Germinal center (tissue), 1 donor: ENCODE data around the gene HELZ.
"Not testable (repeated sequence)": the region's sequence is repeated elsewhere in the genome, so short reads cannot be mapped to it uniquely, and the experiment has no call there.

Experiments used
- DNase-seq: peaks from one replicate; pipeline ENCODE4 v3.0.0; 2012; ENCODE audit warnings: mixed read lengths, low spot score

Gene HELZ

DNA sequence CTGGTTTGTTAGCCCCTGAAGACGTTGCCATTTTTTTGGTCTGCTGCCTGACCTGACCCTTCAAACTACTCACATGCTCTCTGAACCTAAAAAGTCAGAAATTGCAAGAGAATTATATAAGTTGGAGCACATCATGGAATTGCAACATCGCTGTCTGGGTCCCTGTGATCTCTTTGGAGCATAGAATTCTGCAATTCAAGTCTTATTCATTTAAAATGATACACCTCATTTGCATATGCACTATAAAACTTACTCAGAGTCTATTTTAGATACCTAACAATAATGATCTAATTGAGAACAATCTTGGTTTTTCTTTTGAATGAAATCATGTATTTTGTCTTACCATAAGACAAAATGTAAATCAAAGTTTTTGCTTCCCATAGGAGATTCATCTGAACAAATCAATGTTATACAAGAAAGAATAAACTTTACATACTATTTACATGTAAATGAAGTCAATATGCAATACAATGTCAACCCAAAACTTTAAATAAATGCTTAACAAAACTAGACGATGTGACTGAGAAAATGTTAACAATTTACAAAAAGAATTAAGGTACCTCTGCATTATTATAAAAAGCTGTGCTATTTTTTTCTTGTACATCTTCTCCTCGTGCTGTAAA is 99.7 kb downstream of the HELZ start:
- DNase-seq: no peak

DNA sequence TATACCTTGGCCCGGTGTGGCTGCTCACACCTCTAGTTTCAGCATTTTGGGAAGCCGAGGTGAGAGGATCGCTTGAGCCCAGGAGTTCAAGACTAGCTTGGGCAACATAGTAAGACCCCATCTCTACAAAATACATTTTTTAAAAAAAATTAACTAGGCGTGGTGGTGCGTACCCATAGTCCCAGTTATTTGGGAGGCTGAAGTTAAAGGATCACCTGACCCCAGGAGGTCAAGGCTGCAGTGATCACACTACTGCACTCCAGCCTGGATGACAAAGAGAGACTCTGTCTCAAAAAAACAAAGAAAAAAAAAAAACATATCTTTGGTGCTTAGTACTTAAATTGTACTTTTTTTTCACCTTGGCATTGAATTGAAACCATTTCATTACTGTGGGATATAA is 101.7 kb downstream of the HELZ start:
- DNase-seq: no peak

- not testable (repeated sequence) for DNase-seq
Observed at GRCh38 chr17:67142030-67142429, 103.0 kb downstream of the HELZ start.

- DNase-seq: no peak
Observed at GRCh38 chr17:67139784-67140665, 105.0 kb downstream of the HELZ start.

DNA sequence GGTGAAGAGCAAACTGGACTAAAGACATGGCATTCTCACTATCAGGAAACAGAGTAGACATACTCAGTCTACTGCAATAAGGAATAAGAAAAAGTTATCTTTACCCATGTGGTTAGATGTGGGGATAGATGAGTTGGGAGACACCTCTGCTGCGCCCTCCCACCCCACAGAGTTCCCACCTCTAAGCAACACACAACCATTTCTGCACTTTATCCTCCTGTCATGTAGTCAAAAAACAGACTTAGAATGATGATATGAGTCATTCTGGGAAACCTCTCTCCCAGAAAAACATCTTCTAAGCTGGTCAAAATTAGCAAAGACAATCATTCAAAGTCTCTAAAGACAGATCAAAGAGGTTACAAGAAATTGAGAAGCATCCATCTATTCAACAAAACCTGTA is 105.7 kb downstream of the HELZ start:
- no peak for DNase-seq

GRCh38 chr17:67138392-67138791 is 106.6 kb downstream of the HELZ start:
- no peak for DNase-seq

- DNase-seq: no peak
Observed at GRCh38 chr17:67137860-67138259, 107.1 kb downstream of the HELZ start.

DNA sequence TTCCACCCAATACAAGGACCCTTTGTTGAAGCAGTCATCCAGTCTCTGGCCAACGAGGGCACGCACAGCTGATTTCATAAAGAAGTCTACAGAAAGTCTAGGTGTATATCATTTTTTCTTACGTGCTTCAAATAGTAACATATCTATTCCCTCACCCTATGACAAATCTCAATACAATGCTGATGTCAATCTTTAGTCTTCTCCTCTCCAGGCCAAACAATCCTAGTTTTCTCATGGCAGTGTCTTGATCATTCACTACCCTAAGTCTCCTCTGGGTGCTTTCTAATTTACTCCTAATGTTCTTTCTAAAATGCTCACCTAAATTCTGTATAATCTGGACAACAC is 108.0 kb downstream of the HELZ start:
- no peak for DNase-seq

DNA sequence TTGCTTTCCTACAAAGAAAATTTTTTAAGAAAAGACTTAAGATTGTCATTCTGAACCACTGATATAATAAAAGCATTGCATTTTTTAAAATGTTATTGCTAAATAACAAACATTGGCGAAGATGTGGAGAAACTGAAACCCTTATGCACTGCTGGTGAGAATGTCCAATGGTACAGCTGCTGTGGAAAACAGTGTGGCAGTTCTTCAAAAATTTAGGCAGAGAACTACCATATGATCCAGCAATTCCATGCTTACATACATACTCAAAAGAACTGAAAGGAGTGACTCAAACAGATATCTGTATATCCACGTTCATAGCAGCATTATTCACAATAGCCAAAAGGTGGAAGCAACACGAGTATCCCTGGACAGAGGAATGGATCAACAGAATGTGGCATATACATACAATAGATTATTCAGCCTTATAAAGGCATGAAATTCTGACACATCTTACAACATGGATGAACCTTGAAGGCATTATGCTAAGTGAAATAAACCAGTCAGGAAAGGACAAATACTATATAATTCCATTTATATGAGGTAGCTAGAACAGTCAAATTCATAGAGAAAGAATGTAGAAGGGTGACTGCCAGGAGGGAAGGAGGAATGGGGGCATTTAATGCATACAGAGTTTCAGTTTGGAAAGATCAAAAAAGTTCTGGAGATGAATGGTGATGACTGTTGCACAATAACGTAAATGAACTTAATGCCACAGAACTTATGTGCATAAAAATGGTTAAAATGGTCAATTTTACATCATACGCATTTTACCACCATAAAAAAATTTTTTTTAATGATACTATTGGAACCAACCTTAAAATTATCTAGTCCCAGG is 108.6 kb downstream of the HELZ start:
- DNase-seq: no peak

DNA sequence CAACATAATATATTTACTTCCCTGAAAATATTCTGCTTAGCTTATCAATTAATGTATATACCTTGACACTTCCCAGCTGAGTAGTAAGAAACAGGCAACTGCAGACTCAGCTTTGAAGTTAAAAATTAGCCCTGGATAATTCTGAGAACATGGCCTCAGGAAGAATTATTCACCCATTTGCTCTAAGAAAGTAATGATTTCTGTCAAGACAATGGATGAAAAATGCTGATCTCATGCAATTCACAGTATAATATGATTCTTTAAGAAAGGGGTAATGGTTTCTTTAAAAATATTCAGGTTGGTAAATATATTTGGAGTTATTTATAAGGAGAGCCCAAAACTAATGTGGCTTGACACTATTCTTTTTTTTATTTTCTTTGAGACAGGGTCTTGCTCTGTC is 111.8 kb downstream of the HELZ start:
- no peak for DNase-seq

DNA sequence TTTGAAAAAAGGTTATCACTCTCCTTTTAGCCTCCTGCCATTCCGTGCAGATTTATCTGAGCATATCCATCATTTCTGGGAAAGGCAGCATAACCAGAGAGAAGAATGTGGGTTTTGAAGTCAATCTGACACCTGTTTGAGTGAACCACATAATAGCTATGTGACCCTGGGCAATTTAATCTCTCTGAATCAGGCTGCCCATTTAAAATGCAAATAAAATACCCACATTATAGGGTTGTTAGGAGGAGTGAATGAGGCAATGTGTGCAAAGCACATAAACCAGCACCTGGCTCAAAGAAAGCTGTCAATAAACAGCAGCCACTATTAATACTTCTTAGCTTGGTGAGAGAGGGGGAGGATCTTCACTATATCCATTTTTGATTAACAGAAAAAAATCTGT is 112.6 kb downstream of the HELZ start:
- no peak for DNase-seq

GRCh38 chr17:67130768-67131167 is 114.2 kb downstream of the HELZ start:
- no peak for DNase-seq

DNA sequence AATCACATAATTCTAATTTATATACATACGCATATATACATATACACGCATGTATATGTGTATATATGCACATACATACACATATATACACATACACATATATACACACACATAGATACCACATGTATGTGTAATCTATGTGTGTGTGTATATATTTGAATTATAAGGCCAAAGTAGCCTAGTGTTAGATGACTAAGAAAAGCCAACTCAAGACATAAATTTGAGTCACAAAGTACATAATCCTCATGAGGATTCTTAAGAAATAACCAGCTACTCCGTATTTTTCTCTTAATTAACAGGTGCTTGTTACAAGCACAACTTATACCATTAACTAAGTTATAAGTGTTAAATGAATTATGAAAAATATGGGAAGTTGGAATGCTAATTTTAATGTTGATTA is 115.7 kb downstream of the HELZ start:
- DNase-seq: no peak

DNA sequence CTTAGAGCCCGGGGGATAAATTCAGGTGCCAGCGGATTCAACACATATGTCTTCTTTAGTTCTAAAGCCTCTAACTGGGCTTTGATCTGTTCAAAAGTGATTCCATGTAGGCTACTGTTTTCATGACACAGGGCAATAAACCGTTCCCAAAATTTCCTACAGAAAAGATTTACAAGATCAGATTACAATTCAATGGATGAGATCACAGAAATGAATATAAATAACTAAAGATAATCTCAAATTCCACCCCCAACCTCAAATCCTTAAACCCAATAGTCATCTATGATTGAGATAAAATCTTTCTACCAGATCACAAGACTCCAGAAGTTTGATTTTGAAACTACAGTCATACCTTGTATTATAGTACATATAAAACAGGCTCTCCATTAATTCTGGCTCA is 116.3 kb downstream of the HELZ start:
- DNase-seq: no peak

- no peak for DNase-seq
Observed at GRCh38 chr17:67127925-67128324, 117.1 kb downstream of the HELZ start.

DNA sequence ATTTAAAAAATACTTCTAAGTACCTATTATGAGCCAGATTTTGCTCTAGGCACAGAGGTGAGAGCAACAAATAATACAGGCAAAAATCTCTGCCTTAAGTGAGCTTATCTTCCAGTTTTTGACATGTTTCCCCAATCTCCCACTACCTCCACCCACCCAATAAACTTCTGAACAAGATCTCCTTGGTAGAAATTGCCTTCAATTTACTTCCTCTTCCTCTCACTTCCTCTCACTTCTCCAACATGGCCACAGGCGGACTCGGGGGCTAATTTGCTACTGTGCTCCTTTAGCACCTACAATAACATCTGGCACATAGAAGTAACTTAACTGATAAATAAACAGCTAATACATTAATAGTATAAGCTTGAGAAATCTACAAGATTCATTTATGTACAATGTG is 118.0 kb downstream of the HELZ start:
- peak; percentile 4 for DNase-seq

DNA sequence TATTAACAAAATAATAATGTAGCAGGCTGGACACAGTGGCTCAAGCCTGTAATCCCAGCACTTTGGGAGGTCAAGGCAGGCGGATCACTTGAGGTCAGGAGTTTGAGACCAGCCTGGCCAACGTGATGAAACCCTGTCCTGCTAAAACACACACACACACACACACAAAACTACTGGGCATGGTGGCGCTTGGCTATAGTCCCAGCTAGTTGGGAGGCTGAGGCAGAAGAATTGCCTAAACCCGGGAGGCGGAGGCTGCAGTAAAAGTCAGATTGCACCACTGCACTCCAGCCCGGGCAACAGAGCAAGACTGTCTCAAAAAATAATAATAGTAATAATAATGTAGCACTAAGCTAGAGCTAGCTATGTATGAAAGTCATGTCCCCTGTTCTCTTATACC is 118.5 kb downstream of the HELZ start:
- DNase-seq: not testable (repeated sequence)

DNA sequence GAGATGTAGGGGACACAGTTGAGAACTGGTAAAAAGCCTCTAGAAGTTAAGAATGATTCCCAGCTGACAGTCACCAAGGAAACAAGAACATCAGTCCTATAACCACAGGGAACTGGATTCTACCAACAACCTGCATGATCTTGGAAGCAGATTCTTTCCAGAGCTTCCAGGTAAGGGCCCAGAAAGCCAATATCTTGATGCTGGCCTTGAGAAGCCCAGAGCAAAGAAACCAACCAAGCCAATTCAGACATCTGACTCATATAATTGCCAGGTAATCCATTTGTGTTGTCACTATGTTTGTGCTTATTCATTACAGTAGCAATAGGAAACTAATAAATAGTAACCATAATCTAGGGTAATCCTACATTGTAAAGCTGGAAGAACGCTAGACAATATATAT is 119.1 kb downstream of the HELZ start:
- DNase-seq: no peak

DNA sequence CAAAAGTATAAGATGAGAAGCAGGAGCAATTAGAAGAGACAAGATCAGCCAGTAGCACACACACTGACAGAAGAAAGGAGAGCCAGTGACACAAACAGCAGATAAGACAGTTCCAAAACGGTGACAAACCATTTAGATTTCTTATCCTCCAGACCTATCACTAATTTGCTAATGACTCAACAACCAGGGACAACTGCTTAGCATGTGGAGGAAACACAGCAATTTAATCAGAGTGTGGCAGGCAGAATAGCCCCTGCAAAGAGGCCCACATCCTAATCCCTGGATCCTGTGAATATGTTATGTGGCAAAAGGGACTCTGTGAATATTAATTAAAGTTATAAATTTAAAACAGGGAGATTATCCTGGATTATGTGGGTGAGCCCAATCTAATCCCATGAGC is 119.6 kb downstream of the HELZ start:
- no peak for DNase-seq

GRCh38 chr17:67124450-67125148 is 120.4 kb downstream of the HELZ start:
- DNase-seq: no peak

DNA sequence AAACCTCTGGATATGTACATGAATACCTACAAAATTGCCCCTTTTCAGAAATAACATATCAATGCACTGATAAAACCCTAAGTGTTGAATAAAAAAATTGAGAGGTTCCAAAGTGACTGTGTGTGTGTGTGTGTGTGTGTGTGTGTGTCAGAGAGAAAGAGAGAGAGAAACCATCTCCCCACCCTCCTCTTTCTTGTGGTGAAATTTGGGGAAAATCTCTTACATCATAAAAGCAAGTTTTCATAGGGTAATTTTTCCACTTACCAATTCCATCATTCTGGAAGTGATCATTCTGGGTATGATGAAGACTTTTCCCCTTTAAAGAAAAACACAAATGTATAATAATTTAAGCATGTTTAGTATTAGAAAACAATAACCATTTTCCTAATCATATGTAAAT is 121.3 kb downstream of the HELZ start:
- no peak for DNase-seq

GRCh38 chr17:67121316-67121891 is 123.6 kb downstream of the HELZ start:
- no peak for DNase-seq
